T-helper 17 cell (primary cell): ENCODE data around the gene HES5. TPM values are rescaled to one million over a fixed set of nuclear protein-coding genes. Genes with fewer than 3 reads are reported as not detected.
A peak's percentile ranks its signal among the peaks of the same experiment; 100 is the strongest.

Experiments used
- ATAC-seq: fragments of 150-1000 bp; cut with Tn5 transposase; 2 replicates; pipeline ENCODE4 v1.10.0; 2021; ENCODE audit warnings: mild to moderate bottlenecking, moderate library complexity
- DNase-seq, 3 donors: peaks; one replicate each; pipeline versions ENCODE4 v3.0.0 to v3.0.0-alpha.2; 2020 to 2021
- H3K9me3 ChIP-seq: one replicate; pipeline ENCODE4 v1.7.0; 2013; ENCODE audit warnings: low read length, mild to moderate bottlenecking; ENCODE audit not compliant: control insufficient read depth, poor library complexity, severe bottlenecking
- H3K27ac Mint-ChIP-seq: one replicate; pipeline ENCODE4 v1.8.0; 2022; ENCODE audit warnings: mild to moderate bottlenecking, moderate library complexity, mixed read lengths
- H3K27me3 Mint-ChIP-seq: one replicate; pipeline ENCODE4 v1.8.0; 2022; ENCODE audit warnings: mixed read lengths
- H3K36me3 Mint-ChIP-seq: one replicate; pipeline ENCODE4 v1.8.0; 2022; ENCODE audit warnings: low read depth, mixed read lengths
- H3K4me1 Mint-ChIP-seq: one replicate; pipeline ENCODE4 v1.8.0; 2022; ENCODE audit warnings: mild to moderate bottlenecking, mixed read lengths
- H3K4me3 Mint-ChIP-seq: one replicate; pipeline ENCODE4 v1.8.0; 2022; ENCODE audit warnings: mild to moderate bottlenecking, moderate library complexity, mixed read lengths
- total RNA-seq, 4 donors: library from RNA in 2 of 4; stranded (reverse) in 2 of 4; gene quantifications; one replicate each; pipeline ENCODE4 v1.2.3 and lab custom pipeline; 2022 to 2026

Gene HES5
- total RNA-seq, 2 donors from 2014 or later, result not detected

GRCh38 chr1:2507744-2508155 is 22.3 kb downstream of the HES5 start:
- DNase-seq (no peak), ATAC-seq (no peak)
- H3K9me3 ChIP-seq, result no peaks in the 10 kb centered on the region
- Mint-ChIP-seq H3K27me3 (no peaks in the 10 kb centered on the region), H3K4me1 (peaks cover 3% of the 10 kb centered on the region), H3K4me3 (no peak overlapping the region), H3K36me3 (no peaks in the 10 kb centered on the region), H3K27ac (no peak overlapping the region)

GRCh38 chr1:2506901-2507565 is 23.0 kb downstream of the HES5 start:
- Mint-ChIP-seq H3K27me3 (no peaks in the 10 kb centered on the region), H3K27ac (no peak overlapping the region), H3K4me3 (no peak overlapping the region), H3K36me3 (no peaks in the 10 kb centered on the region), H3K4me1 (peaks cover 3% of the 10 kb centered on the region)
- DNase-seq, result no peak
- no peaks in the 10 kb centered on the region for H3K9me3 ChIP-seq
- no peak for ATAC-seq

- H3K4me1 Mint-ChIP-seq, result peaks cover 2% of the 10 kb centered on the region
- DNase-seq, result no peak
- H3K9me3 ChIP-seq, result no peaks in the 10 kb centered on the region
- no peaks in the 10 kb centered on the region for H3K27me3 Mint-ChIP-seq
- ATAC-seq, result peak; percentile 14
- no peak overlapping the region for H3K27ac Mint-ChIP-seq
- no peaks in the 10 kb centered on the region for H3K36me3 Mint-ChIP-seq
- no peak overlapping the region for H3K4me3 Mint-ChIP-seq
Measured at GRCh38 chr1:2506007-2506860, 23.8 kb downstream of the HES5 start.

- Mint-ChIP-seq H3K27me3 (no peaks in the 10 kb centered on the region), H3K4me3 (no peak overlapping the region), H3K27ac (no peak overlapping the region), H3K36me3 (no peaks in the 10 kb centered on the region), H3K4me1 (peaks cover 3% of the 10 kb centered on the region)
- no peaks in the 10 kb centered on the region for H3K9me3 ChIP-seq
- no peak for DNase-seq
- peak; percentile 17 for ATAC-seq
Measured at GRCh38 chr1:2505461-2505994, 24.5 kb downstream of the HES5 start.

- Mint-ChIP-seq H3K36me3 (no peaks in the 10 kb centered on the region), H3K4me3 (no peak overlapping the region), H3K27ac (no peak overlapping the region), H3K27me3 (no peaks in the 10 kb centered on the region), H3K4me1 (peaks cover 10% of the 10 kb centered on the region)
- no peaks in the 10 kb centered on the region for H3K9me3 ChIP-seq
- no peak for DNase-seq
- no peak for ATAC-seq
Measured at GRCh38 chr1:2504949-2505272, 25.2 kb downstream of the HES5 start.

GRCh38 chr1:2504225-2504948 is 25.7 kb downstream of the HES5 start:
- Mint-ChIP-seq H3K4me3 (no peak overlapping the region), H3K4me1 (peaks cover 11% of the 10 kb centered on the region), H3K27ac (no peak overlapping the region), H3K36me3 (no peaks in the 10 kb centered on the region), H3K27me3 (no peaks in the 10 kb centered on the region)
- no peak for DNase-seq
- ATAC-seq, result no peak
- no peaks in the 10 kb centered on the region for H3K9me3 ChIP-seq

GRCh38 chr1:2503554-2504224 is 26.4 kb downstream of the HES5 start:
- Mint-ChIP-seq H3K4me1 (peaks cover 11% of the 10 kb centered on the region), H3K4me3 (no peak overlapping the region), H3K27me3 (no peaks in the 10 kb centered on the region), H3K36me3 (no peaks in the 10 kb centered on the region), H3K27ac (no peak overlapping the region)
- DNase-seq (no peak), ATAC-seq (no peak)
- no peaks in the 10 kb centered on the region for H3K9me3 ChIP-seq

- peaks cover 11% of the 10 kb centered on the region for H3K4me1 Mint-ChIP-seq
- H3K4me3 Mint-ChIP-seq, result no peak overlapping the region
- H3K36me3 Mint-ChIP-seq, result no peaks in the 10 kb centered on the region
- no peak overlapping the region for H3K27ac Mint-ChIP-seq
- no peak for ATAC-seq
- H3K9me3 ChIP-seq, result no peaks in the 10 kb centered on the region
- DNase-seq, result no peak
- no peaks in the 10 kb centered on the region for H3K27me3 Mint-ChIP-seq
Measured at GRCh38 chr1:2502661-2503553, 27.2 kb downstream of the HES5 start.

GRCh38 chr1:2502210-2502609 is 27.9 kb downstream of the HES5 start:
- Mint-ChIP-seq H3K4me3 (no peak overlapping the region), H3K27me3 (no peaks in the 10 kb centered on the region), H3K36me3 (no peaks in the 10 kb centered on the region), H3K27ac (no peak overlapping the region), H3K4me1 (peaks cover 11% of the 10 kb centered on the region)
- no peaks in the 10 kb centered on the region for H3K9me3 ChIP-seq
- DNase-seq (no peak), ATAC-seq (no peak)

GRCh38 chr1:2501820-2502119 is 28.3 kb downstream of the HES5 start:
- Mint-ChIP-seq H3K4me3 (no peak overlapping the region), H3K27ac (no peak overlapping the region), H3K4me1 (peaks cover 13% of the 10 kb centered on the region), H3K36me3 (no peaks in the 10 kb centered on the region), H3K27me3 (no peaks in the 10 kb centered on the region)
- ATAC-seq (no peak), DNase-seq (no peak)
- no peaks in the 10 kb centered on the region for H3K9me3 ChIP-seq

GRCh38 chr1:2501041-2501819 is 28.8 kb downstream of the HES5 start:
- Mint-ChIP-seq H3K27me3 (no peaks in the 10 kb centered on the region), H3K27ac (no peak overlapping the region), H3K4me1 (peaks cover 16% of the 10 kb centered on the region), H3K4me3 (no peak overlapping the region), H3K36me3 (no peaks in the 10 kb centered on the region)
- H3K9me3 ChIP-seq, result no peaks in the 10 kb centered on the region
- ATAC-seq, result no peak
- DNase-seq, result no peak
